Keratinocyte (primary cell): Measurements from ENCODE around the gene MFNG.

ENCODE experiments used
- EZH2 ChIP-seq: IDR thresholded peaks from one replicate; pipeline ENCODE4 v1.6.1; 2012; ENCODE audit warnings: inconsistent platforms, mild to moderate bottlenecking, low read length, moderate library complexity
- TF ChIP-seq, protein P1 (sequence below), 3 experiments: IDR thresholded peaks in 1 of 3; conservative IDR thresholded peaks in 1 of 3; optimal IDR thresholded peaks in 1 of 3; 2 replicates in 2 of 3; 3 replicates in 1 of 3; pipeline versions ENCODE3 to v1.5.1; 2011; ENCODE audit warnings: low read length in 3 of 3, mild to moderate bottlenecking in 3 of 3, moderate library complexity in 2 of 3, control low read depth in 1 of 3, inconsistent platforms in 1 of 3; ENCODE audit not compliant: insufficient read depth in 2 of 3; ENCODE audit errors: extremely low read depth in 1 of 3

DNA sequence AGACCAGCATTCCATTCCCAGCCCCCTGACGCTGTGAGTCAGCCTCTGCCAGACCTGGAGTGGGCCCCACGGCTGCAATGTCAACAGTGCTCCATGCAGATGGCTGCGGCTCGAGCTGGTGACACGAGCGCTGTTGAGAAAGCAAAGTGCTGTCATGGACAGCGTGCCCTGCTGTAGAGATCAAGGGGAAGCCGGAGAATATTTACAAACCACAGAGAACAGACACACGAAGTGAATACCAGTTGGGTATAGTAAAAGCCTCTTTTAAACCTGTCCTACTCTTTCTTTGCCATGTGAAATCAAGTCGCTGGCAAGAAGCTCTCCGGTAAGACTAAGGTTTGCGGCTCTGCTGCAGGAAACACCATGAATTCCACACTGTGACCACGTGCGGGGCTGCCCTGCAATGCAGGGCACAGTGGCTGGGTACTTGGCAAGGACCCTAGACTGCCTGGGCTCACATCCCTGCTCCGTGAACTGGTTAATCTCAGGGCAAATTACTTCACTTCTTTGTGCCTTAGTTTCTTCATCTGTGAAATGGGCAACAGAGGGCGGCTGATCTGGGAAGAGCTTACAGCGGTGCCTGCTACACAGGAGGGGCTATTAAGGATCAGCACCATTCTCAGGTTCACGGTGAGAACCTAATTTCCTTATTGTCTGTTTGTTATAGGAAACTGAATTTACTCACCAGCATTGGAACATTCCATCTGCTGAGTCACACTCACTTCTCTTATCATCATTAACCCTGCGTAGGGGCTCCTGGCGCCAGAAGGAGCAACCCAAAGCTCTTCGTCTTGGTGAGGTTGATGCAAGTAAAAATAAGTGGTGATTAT lies 31.1 kb downstream of the MFNG start:
- TF ChIP-seq, protein P1, sequence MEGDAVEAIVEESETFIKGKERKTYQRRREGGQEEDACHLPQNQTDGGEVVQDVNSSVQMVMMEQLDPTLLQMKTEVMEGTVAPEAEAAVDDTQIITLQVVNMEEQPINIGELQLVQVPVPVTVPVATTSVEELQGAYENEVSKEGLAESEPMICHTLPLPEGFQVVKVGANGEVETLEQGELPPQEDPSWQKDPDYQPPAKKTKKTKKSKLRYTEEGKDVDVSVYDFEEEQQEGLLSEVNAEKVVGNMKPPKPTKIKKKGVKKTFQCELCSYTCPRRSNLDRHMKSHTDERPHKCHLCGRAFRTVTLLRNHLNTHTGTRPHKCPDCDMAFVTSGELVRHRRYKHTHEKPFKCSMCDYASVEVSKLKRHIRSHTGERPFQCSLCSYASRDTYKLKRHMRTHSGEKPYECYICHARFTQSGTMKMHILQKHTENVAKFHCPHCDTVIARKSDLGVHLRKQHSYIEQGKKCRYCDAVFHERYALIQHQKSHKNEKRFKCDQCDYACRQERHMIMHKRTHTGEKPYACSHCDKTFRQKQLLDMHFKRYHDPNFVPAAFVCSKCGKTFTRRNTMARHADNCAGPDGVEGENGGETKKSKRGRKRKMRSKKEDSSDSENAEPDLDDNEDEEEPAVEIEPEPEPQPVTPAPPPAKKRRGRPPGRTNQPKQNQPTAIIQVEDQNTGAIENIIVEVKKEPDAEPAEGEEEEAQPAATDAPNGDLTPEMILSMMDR (optimal IDR thresholded peaks at IDR 0.05 in 1 of 3, IDR thresholded peaks at IDR 0.05 in 1 of 3, conservative IDR thresholded peaks at IDR 0.05 in 1 of 3; ENCODE audit: extremely low read depth in 1 of 3, insufficient read depth in 2 of 3, low read length in 3 of 3), result no peak
- no peak for TF ChIP-seq EZH2
